ENCODE results near the gene POLR2L. TPM values are rescaled to one million over a fixed set of nuclear protein-coding genes. Genes with fewer than 3 reads are reported as not detected.

The POLR2L gene
- total RNA-seq, 1 donor from 2014 or later, result 106 TPM

- TF ChIP-seq CTCF (conservative IDR thresholded peaks at IDR 0.05), result no peak
Observed at GRCh38 chr11:844693-845644, 2.6 kb upstream of the POLR2L start.

GRCh38 chr11:843818-844692, 1.7 kb upstream of the POLR2L start:
- Mint-ChIP-seq H3K27ac (peak overlapping the region; percentile 53), H3K4me3 (peak overlapping the region; percentile 82)

More at GRCh38 chr11:844693-845644, 2.6 kb upstream of the POLR2L start:
- Mint-ChIP-seq H3K27me3 (no peaks in the 10 kb centered on the region), H3K36me3 (no peaks in the 10 kb centered on the region), H3K9me3 (no peaks in the 10 kb centered on the region), H3K4me3 (peak overlapping the region; percentile 79), H3K27ac (peak overlapping the region; percentile 70), H3K4me1 (ENCODE audit: unreplicated experiment) (peaks cover 21% of the 10 kb centered on the region)
- DNase-seq (ENCODE audit: extremely low spot score, unreplicated experiment), result no peak

GRCh38 chr11:843086-843734, 881 bp upstream of the POLR2L start:
- H3K4me3 Mint-ChIP-seq, result peak overlapping the region; percentile 82
- no peaks in the 10 kb centered on the region for H3K36me3 Mint-ChIP-seq
- peak; percentile 59 for TF ChIP-seq CTCF (conservative IDR thresholded peaks at IDR 0.05)
- no peak for DNase-seq (ENCODE audit: extremely low spot score, unreplicated experiment)
- H3K27ac Mint-ChIP-seq, result peak overlapping the region; percentile 53
- H3K4me1 Mint-ChIP-seq (ENCODE audit: unreplicated experiment), result peaks cover 21% of the 10 kb centered on the region
- H3K27me3 Mint-ChIP-seq, result no peaks in the 10 kb centered on the region
- H3K9me3 Mint-ChIP-seq, result no peaks in the 10 kb centered on the region

More at GRCh38 chr11:843818-844692, 1.7 kb upstream of the POLR2L start:
- DNase-seq (ENCODE audit: extremely low spot score, unreplicated experiment), result no peak
- no peaks in the 10 kb centered on the region for H3K36me3 Mint-ChIP-seq
- peaks cover 21% of the 10 kb centered on the region for H3K4me1 Mint-ChIP-seq (ENCODE audit: unreplicated experiment)
- H3K27me3 Mint-ChIP-seq, result no peaks in the 10 kb centered on the region
- H3K9me3 Mint-ChIP-seq, result no peaks in the 10 kb centered on the region
- no peak for TF ChIP-seq CTCF (conservative IDR thresholded peaks at IDR 0.05)

GRCh38 chr11:841981-842369, 354 bp downstream of the POLR2L start:
- peaks cover 21% of the 10 kb centered on the region for H3K4me1 Mint-ChIP-seq (ENCODE audit: unreplicated experiment)
- no peak for TF ChIP-seq CTCF (conservative IDR thresholded peaks at IDR 0.05)
- no peaks in the 10 kb centered on the region for H3K9me3 Mint-ChIP-seq
- no peaks in the 10 kb centered on the region for H3K27me3 Mint-ChIP-seq
- H3K4me3 Mint-ChIP-seq, result peak overlapping the region; percentile 88
- H3K27ac Mint-ChIP-seq, result peak overlapping the region; percentile 76
- no peak for DNase-seq (ENCODE audit: extremely low spot score, unreplicated experiment)
- no peaks in the 10 kb centered on the region for H3K36me3 Mint-ChIP-seq

All from type B pancreatic cell (in vitro differentiated cells).